K562 (cell line): ENCODE data around the gene FAM234A. TPM values are rescaled to one million over a fixed set of nuclear protein-coding genes. Genes with fewer than 3 reads are reported as not detected.

Experiments
- ATAC-seq: fragments of 200-7000 bp; cut with Tn5 transposase; 3 replicates; pipeline ENCODE4 v1.9.1; 2020; ENCODE audit warnings: moderate library complexity
- BruUV-seq: library from RNA; stranded (reverse); fragments of 400-500 nt; replicated peaks from 2 replicates; lab custom pipeline; 2021; lab: Mats Ljungman, UMichigan
- CTCF ChIA-PET: fragments of 300-600 bp; formaldehyde crosslinking; extraction: SDS; loops from one replicate; lab custom pipeline; 2021; ENCODE audit warnings: low intra/inter-chr PET ratio; lab: Yijun Ruan, JAX
- POLR2A ChIA-PET: fragments of 300-600, 350-650 bp; sonication (Branson Sonifier 250); formaldehyde crosslinking; extraction: SDS; loops from one replicate; lab custom pipeline; 2021; ENCODE audit warnings: antibody characterized with exemption, inconsistent platforms; lab: Yijun Ruan, JAX
- DNase-seq, 4 experiments: peaks; one replicate each; pipeline versions ENCODE4 v3.0.0 to v3.0.0-alpha.2; 2011 to 2018; ENCODE audit warnings: low spot score in 3 of 4, mixed read lengths in 3 of 4; ENCODE audit errors: extremely low read depth in 1 of 4
- FAIRE-seq: peaks from 2 replicates; lab custom pipeline; 2011; peaks lifted over from hg19 to GRCh38; lab: Jason Lieb, UNC
- H2AFZ ChIP-seq: 2 replicates; pipeline ENCODE4 v1.6.0; 2011; ENCODE audit warnings: low read depth, low read length, control low read depth, inconsistent platforms
- H3K27ac ChIP-seq: fragments of 200-600 bp; 3 replicates; pipeline ENCODE4 v1.8.0; 2011; ENCODE audit warnings: low read depth, mild to moderate bottlenecking, control low read depth, inconsistent platforms, low read length, moderate library complexity, mixed read lengths; ENCODE audit errors: extremely low read depth
- H3K27me3 ChIP-seq, 2 experiments: fragments of 300-600 bp in 1 of 2; 2 replicates in 1 of 2; 3 replicates in 1 of 2; pipeline versions ENCODE4 v1.6.0 to v1.8.0; 2011; ENCODE audit warnings: inconsistent platforms in 2 of 2, low read length in 2 of 2, mild to moderate bottlenecking in 1 of 2, mixed read lengths in 1 of 2, moderate library complexity in 1 of 2; ENCODE audit not compliant: control insufficient read depth in 2 of 2, insufficient read depth in 2 of 2
- H3K36me3 ChIP-seq: fragments of 300-600 bp; 3 replicates; pipeline ENCODE4 v1.8.0; 2011; ENCODE audit warnings: mild to moderate bottlenecking, low read length, inconsistent platforms; ENCODE audit not compliant: control insufficient read depth, insufficient read depth
- H3K4me1 ChIP-seq, 2 experiments: fragments of 200-600 bp in 1 of 2; replicated peaks in 1 of 2; 2 replicates in 1 of 2; 3 replicates in 1 of 2; pipeline versions ENCODE4 v1.5.1 to v1.8.0; 2011; ENCODE audit warnings: inconsistent platforms in 2 of 2, low read length in 2 of 2, mild to moderate bottlenecking in 1 of 2, mixed read lengths in 1 of 2, moderate library complexity in 1 of 2; ENCODE audit not compliant: control insufficient read depth in 2 of 2, insufficient read depth in 2 of 2
- H3K4me2 ChIP-seq: 2 replicates; pipeline ENCODE4 v1.6.1; 2011; ENCODE audit warnings: low read length, control low read depth, inconsistent platforms, mixed read lengths; ENCODE audit not compliant: insufficient read depth
- H3K4me3 ChIP-seq: fragments of 200-600 bp; sonication (generic), shearing (Covaris generic); 2 replicates; pipeline ENCODE4 v1.5.1; 2016; ENCODE audit warnings: control low read depth, inconsistent platforms
- H3K79me2 ChIP-seq: fragments of 200-600 bp; 3 replicates; pipeline ENCODE4 v1.8.0; 2011; ENCODE audit warnings: low read length, inconsistent platforms; ENCODE audit not compliant: control insufficient read depth, insufficient read depth
- H3K9ac ChIP-seq, 2 experiments: 2 replicates each; pipeline versions ENCODE4 v1.6.0 to v1.6.1; 2011; ENCODE audit warnings: low read depth in 2 of 2, low read length in 2 of 2, control low read depth in 1 of 2, inconsistent platforms in 1 of 2, mild to moderate bottlenecking in 1 of 2, mixed read lengths in 1 of 2; ENCODE audit not compliant: insufficient read depth in 1 of 2
- H3K9me1 ChIP-seq: one replicate; pipeline ENCODE4 v1.6.0; 2011; ENCODE audit warnings: inconsistent platforms, mild to moderate bottlenecking, low read length, moderate library complexity; ENCODE audit not compliant: control insufficient read depth, insufficient read depth
- H3K9me3 ChIP-seq: replicated peaks from 2 replicates; pipeline ENCODE4 v1.5.1; 2011; ENCODE audit warnings: low read depth, low read length, inconsistent platforms; ENCODE audit not compliant: control insufficient read depth, insufficient read depth
- H4K20me1 ChIP-seq: replicated peaks from 2 replicates; pipeline ENCODE4 v1.6.1; 2011; ENCODE audit warnings: low read length, inconsistent platforms, mixed read lengths; ENCODE audit not compliant: control insufficient read depth, insufficient read depth
- E2F1 ChIP-seq: sonication (generic); formaldehyde crosslinking; IDR thresholded peaks from 2 replicates; pipeline ENCODE4 v1.8.1; 2023; ENCODE audit warnings: mild to moderate bottlenecking, missing genetic modification reagents, moderate library complexity
- HES1 ChIP-seq: fragments of 450-650 bp; IDR thresholded peaks from 2 replicates; pipeline ENCODE4 v1.6.1; 2016; ENCODE audit warnings: low read depth, mild to moderate bottlenecking, moderate library complexity
- MCM5 ChIP-seq: fragments of 450-650 bp; IDR thresholded peaks from 2 replicates; pipeline ENCODE4 v1.6.1; 2016; ENCODE audit warnings: low read depth
- NFYB ChIP-seq: IDR thresholded peaks from 2 replicates; pipeline ENCODE4 v1.6.1; 2011; ENCODE audit warnings: mild to moderate bottlenecking, moderate library complexity; ENCODE audit not compliant: insufficient read length; ENCODE audit errors: extremely low read depth
- RBM22 ChIP-seq: fragments of 200-400 bp; formaldehyde crosslinking; IDR thresholded peaks from 2 replicates; pipeline ENCODE4 v1.6.1; 2018; ENCODE audit warnings: low read length, low read depth; ENCODE audit not compliant: poor library complexity, severe bottlenecking
- STAT5B ChIP-seq: fragments of 250-450 bp; sonication (Bioruptor Pico); IDR thresholded peaks from 2 replicates; pipeline ENCODE4 v1.8.0; 2021; ENCODE audit warnings: mild to moderate bottlenecking, inconsistent platforms
- TAL1 ChIP-seq: fragments of 450-650 bp; IDR thresholded peaks from 2 replicates; pipeline ENCODE4 v1.6.1; 2016; ENCODE audit warnings: mild to moderate bottlenecking
- TSHZ1 ChIP-seq: fragments of 250-450 bp; sonication (Bioruptor Pico); IDR thresholded peaks from 2 replicates; pipeline ENCODE4 v1.4.0; 2020; ENCODE audit warnings: mild to moderate bottlenecking, moderate library complexity
- ZNF175 ChIP-seq: fragments of 200-800 bp; sonication (Bioruptor generic); IDR thresholded peaks from 2 replicates; pipeline ENCODE4 v1.6.1; 2016; ENCODE audit warnings: low read depth, mild to moderate bottlenecking, missing genetic modification characterization, missing compliant biosample characterization
- WGBS: fragments of 100-300 bp; shearing (Covaris generic); methylation state at CpG from one replicate; pipeline ENCODE4 v1.1.6; 2016; ENCODE audit warnings: low coverage, mixed read lengths; ENCODE audit not compliant: insufficient coverage; ENCODE audit errors: missing lambda C conversion rate; 5-methylcytosine and 5-hydroxymethylcytosine counted together
- in situ Hi-C: fragments of 300-500 bp; cut with MboI; formaldehyde crosslinking; loops from 4 replicates; pipeline ENCODE4 v1.15.0; 2018; ENCODE audit warnings: inconsistent platforms, mixed read lengths
- intact Hi-C: fragments of 100-400 bp; cut with micrococcal nuclease; formaldehyde crosslinking; loops from 2 replicates; pipeline ENCODE4 v1.14.2; 2022
- polyA plus RNA-seq, 8 experiments: library from polyadenylated mRNA; depleted of rRNA in 4 of 8; stranded (reverse) in 5 of 8; unstranded in 3 of 8; fragments of >200 nt; fragmentation: Nextera tagmentation in 2 of 8; fragmentation: Illumina TruSeq in 1 of 8; extraction: Ambion mirVana in 2 of 8; extraction: Trizol in 1 of 8; gene quantifications; 2 replicates each; pipeline versions ENCODE4 v1.2.1 to v1.2.3, GENCODE V29; 2011 to 2014; ENCODE audit warnings: inconsistent platforms in 1 of 8, missing spikeins in 1 of 8
- total RNA-seq, 7 experiments: library from RNA; depleted of rRNA in 6 of 7; stranded (reverse); fragments of >200 nt in 6 of 7; fragmentation: Illumina TruSeq in 2 of 7; extraction: Trizol in 2 of 7; gene quantifications; 2 replicates each; pipeline versions ENCODE4 v1.2.1 to v1.2.3, GENCODE V29; 2011 to 2021; ENCODE audit warnings: low replicate concordance in 1 of 7

The FAM234A gene
- total and polyA plus RNA-seq, 9 of the 15 experiments (the other 6 are each of a cell fraction or from before 2014, with no cell fraction given), result 1.0 to 47.9 (median 15.0) TPM

GRCh38 chr16:286491-287297, 52.1 kb downstream of the FAM234A start:
- no TSS peak for BruUV-seq
- FAIRE-seq, result no peak
- H2AFZ ChIP-seq, result no peak overlapping the region
- H3K4me2 ChIP-seq, result no peak overlapping the region
- WGBS, result 87% methylated on average over 17 of the region's 22 CpGs
- in situ Hi-C loops (no loop called here), intact Hi-C loops (no loop called here)
- no peaks in the 10 kb centered on the region for H4K20me1 ChIP-seq
- CTCF ChIA-PET, result no interaction called here
- DNase-seq, result no peak
- no peaks in the 10 kb centered on the region for H3K79me2 ChIP-seq
- H3K36me3 ChIP-seq, result peaks cover 50% of the 10 kb centered on the region; the same call in 1 of the 3 replicates
- H3K27me3 ChIP-seq, result no peaks in the 10 kb centered on the region
- POLR2A ChIA-PET, result interaction anchor here (0.5 kb wide), 1 partner anchor 231 kb away, joined by 3 read pairs; no protein-coding TSS in a partner anchor
- no peaks in the 10 kb centered on the region for H3K9me1 ChIP-seq
- H3K9me3 ChIP-seq, result no peaks in the 10 kb centered on the region
- ATAC-seq, result no peak
- H3K4me1 ChIP-seq, result peaks cover 0 to 55% of the 10 kb centered on the region in 2 experiments; a peak in 2 of 5 replicates
- no peak overlapping the region for H3K27ac ChIP-seq
- TF ChIP-seq RBM22, result peak; percentile 33
- no peak for TF ChIP-seq TAL1
- no peak for TF ChIP-seq ZNF175 (CRISPR knock-in tag)
- no peak for TF ChIP-seq HES1
- no peak for TF ChIP-seq NFYB
- TF ChIP-seq MCM5, result no peak
- no peak for TF ChIP-seq STAT5B (CRISPR knock-in tag)
- no peak for TF ChIP-seq TSHZ1 (CRISPR knock-in tag)
- no peak for TF ChIP-seq E2F1 (CRISPR knock-in tag)
- no peak overlapping the region for H3K4me3 ChIP-seq
- no peak overlapping the region for H3K9ac ChIP-seq
